Stimulated activated CD4-positive, alpha-beta T cell treated with anti-CD3 and anti-CD28 coated beads, Interleukin-4, amount 100 ng/mL, for 1 hour (primary cell): ENCODE data around the gene PRDM7.
"Not testable (repeated sequence)": the region's sequence is repeated elsewhere in the genome, so short reads cannot be mapped to it uniquely, and the experiment has no call there.

ENCODE experiments used
- DNase-seq: peaks from one replicate; pipeline ENCODE4 v3.0.0-alpha.2; 2020

Gene PRDM7

DNA sequence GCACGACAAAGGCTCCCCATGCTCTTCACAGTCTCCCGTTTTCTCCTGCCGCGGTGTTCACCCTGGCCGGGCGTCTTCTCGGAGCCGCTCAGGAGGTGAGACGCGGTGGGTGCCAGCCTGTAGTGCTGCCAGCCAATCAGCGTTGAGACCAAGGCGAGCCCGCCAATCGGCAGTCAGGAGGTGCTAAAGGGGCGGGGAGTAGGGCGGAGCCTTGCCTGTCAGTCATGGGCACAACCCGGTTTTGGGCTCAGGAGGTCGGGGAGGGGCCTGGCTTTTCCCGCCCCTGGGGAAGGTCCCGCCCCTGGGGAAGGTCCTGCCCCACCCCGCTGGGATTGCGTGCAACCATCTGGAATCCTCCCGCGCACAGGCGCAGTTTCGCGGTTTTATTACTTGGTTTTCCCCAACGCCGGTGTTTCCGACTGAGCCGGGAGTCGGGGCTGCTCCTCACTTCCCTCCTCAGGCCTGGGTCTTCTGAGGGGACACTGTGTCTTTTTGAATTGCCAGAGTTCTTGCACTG is at the start of gene PRDM7:
PRDM7 (minus strand) TSS at position 92 of the 517 bp plus-strand sequence. CDS start 1,421 bp downstream, outside the sequence.
- peak; percentile 97 for DNase-seq

DNA sequence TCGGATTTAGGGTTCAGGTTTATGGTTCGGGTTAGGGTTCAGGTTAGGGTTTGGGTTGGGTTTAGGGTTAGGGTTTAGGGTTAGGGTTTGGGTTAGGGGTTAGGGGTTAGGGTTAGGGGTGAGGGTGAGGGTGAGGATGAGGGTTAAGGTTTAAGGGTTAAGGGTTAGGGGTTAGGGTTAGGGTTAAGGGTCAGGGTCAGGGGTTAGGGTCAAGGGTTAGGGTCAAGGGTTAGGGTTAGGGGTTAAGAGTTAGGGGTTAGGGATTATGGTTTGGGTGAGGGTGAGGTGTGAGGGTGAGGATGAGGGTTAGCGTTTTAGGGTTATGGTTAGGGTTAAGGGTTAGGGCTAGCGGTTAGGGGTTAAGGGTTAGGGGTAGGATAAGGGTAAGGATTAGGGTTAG is 44.7 kb upstream of the PRDM7 start:
- not testable (repeated sequence) for DNase-seq

- not testable (repeated sequence) for DNase-seq
These were observed 30.5 kb upstream of the PRDM7 start for GRCh38 chr16:90107617-90108016.

DNA sequence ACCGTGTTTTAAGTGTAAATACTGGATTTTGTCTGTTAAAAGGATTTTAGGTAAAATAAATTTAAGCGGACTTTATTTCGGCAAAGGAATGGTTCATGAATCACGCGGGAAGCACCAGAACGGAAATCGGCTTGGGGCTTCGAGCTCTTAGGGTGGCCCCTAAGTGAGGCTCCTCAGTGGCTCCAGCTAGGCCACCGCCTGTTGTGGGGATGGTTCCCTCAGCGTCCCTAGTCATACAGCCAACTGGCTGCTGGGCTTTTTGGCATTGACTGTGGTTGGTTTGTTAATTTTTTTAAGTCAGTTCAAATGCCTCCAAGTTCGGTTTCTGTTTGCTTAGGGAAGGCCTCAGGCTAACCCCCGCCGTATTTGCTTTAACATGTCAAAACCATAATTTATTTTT is 29.9 kb upstream of the PRDM7 start:
- not testable (repeated sequence) for DNase-seq

- DNase-seq: peak; percentile 57
These were observed 29.1 kb upstream of the PRDM7 start for GRCh38 chr16:90106271-90106670.

GRCh38 chr16:90104725-90105124 is 27.6 kb upstream of the PRDM7 start:
- not testable (repeated sequence) for DNase-seq

- DNase-seq: not testable (repeated sequence)
These were observed 25.2 kb upstream of the PRDM7 start for GRCh38 chr16:90102086-90102884.

DNA sequence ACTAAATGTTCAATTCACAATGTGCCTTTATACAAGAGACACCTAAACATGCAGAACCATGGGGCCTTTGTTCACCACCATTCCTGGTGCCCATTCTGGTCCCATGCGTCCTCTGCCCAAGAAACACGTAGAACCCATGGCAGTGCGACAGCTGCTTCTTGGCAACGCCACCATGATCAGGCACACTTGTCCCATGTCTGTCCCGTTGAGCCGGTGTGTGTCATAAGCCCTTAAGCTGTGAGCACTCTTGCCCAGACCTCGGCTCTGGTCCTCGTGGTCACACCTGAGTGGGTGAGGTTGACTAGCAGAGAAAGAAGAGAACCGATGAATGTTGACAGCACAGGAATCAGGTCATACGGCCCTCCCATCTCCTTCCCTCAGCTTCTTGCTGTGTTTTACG is 24.2 kb upstream of the PRDM7 start:
- DNase-seq: not testable (repeated sequence)

GRCh38 chr16:90100790-90101189 is 23.7 kb upstream of the PRDM7 start:
- not testable (repeated sequence) for DNase-seq

GRCh38 chr16:90100229-90100628 is 23.1 kb upstream of the PRDM7 start:
- DNase-seq: not testable (repeated sequence)

GRCh38 chr16:90098936-90099335 is 21.8 kb upstream of the PRDM7 start:
- DNase-seq: not testable (repeated sequence)

DNA sequence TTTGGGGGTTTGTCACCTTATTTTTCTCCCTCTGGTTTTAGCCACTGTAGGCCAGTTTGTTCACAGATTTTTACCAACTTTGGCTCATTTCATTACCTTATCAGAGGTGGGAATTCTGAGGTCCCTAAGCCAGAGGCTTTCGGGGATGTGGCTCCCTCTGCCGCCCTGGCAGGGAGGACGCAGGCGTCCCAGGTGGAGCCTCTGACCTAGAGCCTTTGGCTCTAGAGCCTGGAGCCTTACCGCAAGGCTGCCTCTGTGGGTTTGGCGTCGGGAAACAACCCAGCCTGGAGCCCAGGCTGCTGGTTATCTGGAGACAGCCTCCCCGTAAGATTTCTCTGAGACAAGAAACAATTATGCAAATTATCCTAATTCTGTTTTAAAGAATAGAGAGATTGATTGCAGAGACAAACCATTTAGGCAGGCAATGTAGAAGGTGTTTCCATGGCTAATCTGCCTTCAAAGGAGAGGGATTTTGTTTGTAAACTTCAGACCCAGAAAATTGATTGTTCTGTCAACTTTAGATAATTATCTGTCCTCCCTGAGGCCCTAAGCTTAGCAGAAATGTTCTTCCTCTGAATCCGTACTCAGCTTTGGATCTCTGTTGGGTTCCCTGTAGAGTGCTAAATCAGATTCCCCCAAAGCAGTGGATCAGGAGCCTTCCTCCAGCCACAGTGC is 20.0 kb upstream of the PRDM7 start:
- not testable (repeated sequence) for DNase-seq

DNA sequence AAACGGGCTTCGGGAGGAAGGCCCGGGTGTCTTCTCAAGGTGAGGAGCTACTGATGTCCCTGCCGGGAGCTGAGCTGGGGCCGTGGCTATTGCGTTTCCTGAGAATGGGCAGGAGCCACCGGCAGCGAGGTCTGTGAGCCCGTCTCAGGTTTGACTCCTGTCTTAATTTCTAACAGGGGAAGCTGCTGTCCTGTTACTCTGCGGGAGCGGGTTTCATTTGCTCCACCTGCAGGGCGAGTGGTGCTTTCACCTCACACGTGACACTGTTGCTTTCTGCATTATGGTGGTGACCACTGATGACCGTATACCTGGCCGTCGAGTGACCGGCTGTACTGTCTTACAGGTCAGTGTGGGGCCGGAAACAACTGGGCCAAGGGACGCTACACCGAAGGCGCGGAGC is 17.7 kb upstream of the PRDM7 start:
- not testable (repeated sequence) for DNase-seq

DNA sequence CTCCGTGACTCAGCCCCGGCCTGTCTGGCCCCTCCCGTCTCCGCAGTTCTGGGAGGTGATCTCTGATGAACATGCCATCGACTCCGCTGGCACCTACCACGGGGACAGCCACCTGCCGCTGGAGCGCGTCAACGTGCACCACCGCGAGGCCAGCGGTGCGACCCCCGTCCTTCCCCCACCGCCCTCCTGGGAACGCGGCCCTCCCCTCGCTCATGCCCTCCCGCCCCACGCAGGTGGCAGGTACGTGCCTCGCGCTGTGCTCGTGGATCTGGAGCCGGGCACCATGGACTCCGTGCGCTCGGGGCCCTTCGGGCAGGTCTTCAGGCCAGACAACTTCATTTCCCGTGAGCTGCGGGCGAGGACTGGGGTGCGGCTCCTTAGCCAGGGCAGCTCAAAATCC is 17.2 kb upstream of the PRDM7 start:
- not testable (repeated sequence) for DNase-seq

GRCh38 chr16:90093799-90094198 is 16.7 kb upstream of the PRDM7 start:
- DNase-seq: not testable (repeated sequence)

DNA sequence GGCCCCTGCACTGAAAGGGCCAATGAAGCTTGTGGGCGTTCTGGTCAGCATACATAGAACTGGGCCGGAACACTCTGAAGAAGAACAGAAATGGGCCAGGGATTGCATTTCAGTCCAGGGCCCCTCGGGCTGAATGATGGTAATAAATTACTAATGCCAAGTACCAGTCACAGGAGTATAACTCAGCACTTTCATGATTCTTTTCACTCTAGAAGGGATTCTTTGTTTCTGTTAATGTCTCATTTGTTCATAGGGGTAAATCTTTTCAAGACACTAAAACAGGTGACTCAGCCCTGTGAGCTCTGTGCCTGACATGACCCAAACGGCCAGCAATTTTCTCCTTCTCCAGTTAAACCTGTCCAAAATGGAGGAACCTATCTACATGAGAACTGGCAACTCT is 15.7 kb upstream of the PRDM7 start:
- not testable (repeated sequence) for DNase-seq

DNA sequence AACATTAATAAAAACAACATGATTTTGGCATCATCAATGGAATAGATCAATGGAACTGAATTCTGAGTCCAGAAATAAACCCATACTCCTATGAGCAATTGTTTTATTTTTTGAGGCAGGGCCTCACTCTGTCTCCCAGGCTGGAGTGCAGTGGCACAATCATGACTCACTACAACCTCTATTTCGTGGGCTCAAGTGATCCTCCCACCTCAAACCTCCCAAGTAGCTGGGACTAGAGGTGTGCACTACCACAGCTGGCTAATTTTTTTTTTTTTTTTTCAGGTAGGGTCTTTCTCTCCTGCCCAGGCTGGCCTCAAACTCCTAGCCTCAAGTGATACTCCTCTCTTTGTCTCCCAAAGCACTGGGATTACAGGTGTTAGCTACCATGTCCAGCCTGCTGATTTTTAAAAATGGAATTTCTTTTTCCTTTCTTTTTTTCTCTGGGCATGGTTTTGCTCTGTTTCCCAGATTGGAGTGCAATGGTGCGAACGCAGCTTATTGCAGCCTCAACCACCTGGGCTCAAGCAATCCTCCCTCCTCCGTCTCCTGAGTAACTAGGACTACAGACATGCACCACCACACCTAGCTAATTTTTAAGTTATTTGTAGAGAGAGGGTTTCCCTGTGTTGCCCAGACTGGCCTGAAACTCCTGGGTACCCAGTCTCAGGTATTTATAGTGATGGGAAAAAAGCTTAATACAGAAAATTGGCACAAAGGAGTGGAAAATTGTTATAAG is 7.3 kb upstream of the PRDM7 start:
- no peak for DNase-seq

DNA sequence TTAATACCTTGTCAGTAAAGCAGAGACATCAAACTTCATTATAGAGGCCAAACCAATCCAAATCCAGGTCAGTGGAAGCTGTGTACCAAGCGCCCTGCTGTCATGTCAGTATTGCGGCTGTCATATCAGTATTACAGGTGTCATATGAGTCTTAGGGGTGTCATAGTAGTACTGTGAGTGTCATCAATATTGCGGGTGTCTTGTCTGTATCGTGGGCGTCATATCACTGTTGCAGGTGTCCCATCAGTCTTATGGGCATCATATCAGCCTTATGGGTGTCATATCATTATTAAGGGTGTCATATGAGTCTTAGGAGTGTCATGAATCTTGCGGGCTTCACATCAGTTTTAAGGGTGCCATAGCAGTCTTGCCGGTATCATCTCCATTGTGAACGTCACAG is 6.0 kb upstream of the PRDM7 start:
- no peak for DNase-seq

DNA sequence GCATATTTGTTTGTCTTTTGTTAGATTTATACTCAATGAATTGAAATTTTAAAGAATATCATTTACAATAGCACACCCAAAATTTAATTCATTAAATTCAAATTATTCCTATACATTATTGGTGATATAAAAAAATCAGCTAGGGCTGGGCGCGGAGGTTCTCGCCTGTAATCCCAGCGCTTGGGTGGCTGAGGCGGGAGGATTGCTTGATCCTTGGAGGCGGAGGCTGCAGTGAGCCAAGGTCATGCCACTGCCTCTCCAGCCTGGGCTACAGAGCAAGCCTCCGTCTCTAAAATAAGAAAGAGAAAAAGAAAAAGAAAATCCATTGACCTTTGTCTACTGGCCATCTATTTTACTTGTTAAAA is 4.5 kb upstream of the PRDM7 start:
- DNase-seq: no peak

DNA sequence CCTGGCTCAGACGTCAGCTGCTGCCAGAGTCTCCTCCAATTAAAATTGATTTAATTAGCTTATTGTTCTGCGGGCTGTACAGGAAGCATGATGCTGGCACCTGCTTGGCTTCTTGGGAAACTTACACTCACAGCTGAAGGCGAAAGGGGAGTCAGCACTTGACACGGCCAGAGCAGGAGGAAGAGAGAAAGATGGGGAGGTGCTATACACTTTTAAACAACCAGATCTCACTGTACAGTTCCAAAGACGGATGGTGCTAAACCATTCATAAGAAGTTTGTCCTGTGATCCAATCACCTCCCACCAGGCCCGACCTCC is 1.4 kb upstream of the PRDM7 start:
- DNase-seq: no peak

GRCh38 chr16:90077757-90078578 is 837 bp upstream of the PRDM7 start:
- peak; percentile 17 for DNase-seq

GRCh38 chr16:90072442-90073105 is 4.6 kb downstream of the PRDM7 start:
- DNase-seq: no peak
